ENCODE data around the gene SOD3.

- TF ChIP-seq TAF1 (IDR thresholded peaks at IDR 0.05; ENCODE audit: borderline replicate concordance, low read depth, low read length) (no peak), POLR2AphosphoS5 (IDR thresholded peaks at IDR 0.05; ENCODE audit: low read depth, low read length) (no peak), POLR2A (IDR thresholded peaks at IDR 0.05; ENCODE audit: low read depth, low read length) (no peak)
These were observed 2.8 kb upstream of the SOD3 start for GRCh38 chr4:24792552-24792951.
